ENCODE measurements around the gene SIPA1L3.

SIPA1L3 gene

GRCh38 chr19:38151242-38151641, 244.2 kb downstream of the SIPA1L3 start:
- H3K4me2 ChIP-seq, result no peak overlapping the region
- no peaks in the 10 kb centered on the region for H3K4me1 ChIP-seq
- H3K9me3 ChIP-seq, result no peaks in the 10 kb centered on the region
- no peak overlapping the region for H3K9ac ChIP-seq
- H3K27me3 ChIP-seq, result no peaks in the 10 kb centered on the region
- peaks cover 75% of the 10 kb centered on the region for H3K36me3 ChIP-seq
- H3K4me3 ChIP-seq, result no peak overlapping the region
- H4K20me1 ChIP-seq, result no peaks in the 10 kb centered on the region
- H3K27ac ChIP-seq, result no peak overlapping the region
- no peak for TF ChIP-seq Cebpa-rat (IDR thresholded peaks at IDR 0.05)

GRCh38 chr19:38152461-38153379, 245.7 kb downstream of the SIPA1L3 start:
- H3K4me1 ChIP-seq, result no peaks in the 10 kb centered on the region
- H3K27me3 ChIP-seq, result no peaks in the 10 kb centered on the region
- H4K20me1 ChIP-seq, result no peaks in the 10 kb centered on the region
- H3K9me3 ChIP-seq, result no peaks in the 10 kb centered on the region
- H3K4me2 ChIP-seq, result no peak overlapping the region
- no peak for TF ChIP-seq Cebpa-rat (IDR thresholded peaks at IDR 0.05)
- peaks cover 83% of the 10 kb centered on the region for H3K36me3 ChIP-seq
- H3K27ac ChIP-seq, result no peak overlapping the region
- H3K4me3 ChIP-seq, result no peak overlapping the region
- no peak overlapping the region for H3K9ac ChIP-seq

GRCh38 chr19:38155453-38155852, 248.4 kb downstream of the SIPA1L3 start:
- no peak overlapping the region for H3K9ac ChIP-seq
- H4K20me1 ChIP-seq, result no peaks in the 10 kb centered on the region
- H3K36me3 ChIP-seq, result peaks cover 84% of the 10 kb centered on the region
- TF ChIP-seq Cebpa-rat (IDR thresholded peaks at IDR 0.05), result no peak
- no peak overlapping the region for H3K27ac ChIP-seq
- no peaks in the 10 kb centered on the region for H3K9me3 ChIP-seq
- H3K4me1 ChIP-seq, result no peaks in the 10 kb centered on the region
- H3K4me2 ChIP-seq, result no peak overlapping the region
- no peak overlapping the region for H3K4me3 ChIP-seq
- no peaks in the 10 kb centered on the region for H3K27me3 ChIP-seq

- no peak for TF ChIP-seq Cebpa-rat (IDR thresholded peaks at IDR 0.05)
- H3K27me3 ChIP-seq, result no peaks in the 10 kb centered on the region
- no peak overlapping the region for H3K27ac ChIP-seq
- H3K4me2 ChIP-seq, result no peak overlapping the region
- H3K4me1 ChIP-seq, result no peaks in the 10 kb centered on the region
- H3K4me3 ChIP-seq, result no peak overlapping the region
- H3K9ac ChIP-seq, result no peak overlapping the region
- no peaks in the 10 kb centered on the region for H4K20me1 ChIP-seq
- peaks cover 86% of the 10 kb centered on the region for H3K36me3 ChIP-seq
- H3K9me3 ChIP-seq, result peaks cover 15% of the 10 kb centered on the region
Measured at GRCh38 chr19:38158730-38159129, 251.7 kb downstream of the SIPA1L3 start.

GRCh38 chr19:38162094-38162493, 255.1 kb downstream of the SIPA1L3 start:
- Histone ChIP-seq H3K9me3 (peaks cover 15% of the 10 kb centered on the region), H3K36me3 (peaks cover 92% of the 10 kb centered on the region), H3K27me3 (no peaks in the 10 kb centered on the region), H4K20me1 (no peaks in the 10 kb centered on the region), H3K27ac (no peak overlapping the region), H3K9ac (no peak overlapping the region), H3K4me2 (no peak overlapping the region), H3K4me3 (0 out of 2 replicates have a peak overlapping the region, but pooled peaks have one; percentile 9), H3K4me1 (no peaks in the 10 kb centered on the region)
- no peak for TF ChIP-seq Cebpa-rat (IDR thresholded peaks at IDR 0.05)

GRCh38 chr19:38162632-38163031, 255.6 kb downstream of the SIPA1L3 start:
- H4K20me1 ChIP-seq, result no peaks in the 10 kb centered on the region
- H3K9ac ChIP-seq, result no peak overlapping the region
- no peak overlapping the region for H3K4me2 ChIP-seq
- no peaks in the 10 kb centered on the region for H3K27me3 ChIP-seq
- H3K4me1 ChIP-seq, result no peaks in the 10 kb centered on the region
- H3K4me3 ChIP-seq, result 0 out of 2 replicates have a peak overlapping the region, but pooled peaks have one; percentile 9
- H3K9me3 ChIP-seq, result peaks cover 15% of the 10 kb centered on the region
- TF ChIP-seq Cebpa-rat (IDR thresholded peaks at IDR 0.05), result no peak
- H3K36me3 ChIP-seq, result peaks cover 90% of the 10 kb centered on the region
- H3K27ac ChIP-seq, result no peak overlapping the region

- Histone ChIP-seq H3K4me2 (no peak overlapping the region), H3K27ac (no peak overlapping the region), H3K9me3 (peaks cover 15% of the 10 kb centered on the region), H4K20me1 (no peaks in the 10 kb centered on the region), H3K4me1 (no peaks in the 10 kb centered on the region), H3K4me3 (no peak overlapping the region), H3K36me3 (peaks cover 91% of the 10 kb centered on the region), H3K9ac (no peak overlapping the region), H3K27me3 (no peaks in the 10 kb centered on the region)
- TF ChIP-seq Cebpa-rat (IDR thresholded peaks at IDR 0.05), result no peak
Measured at GRCh38 chr19:38163419-38164290, 256.6 kb downstream of the SIPA1L3 start.

GRCh38 chr19:38164526-38164925, 257.5 kb downstream of the SIPA1L3 start:
- no peak overlapping the region for H3K4me2 ChIP-seq
- no peaks in the 10 kb centered on the region for H3K27me3 ChIP-seq
- peaks cover 15% of the 10 kb centered on the region for H3K9me3 ChIP-seq
- H3K4me1 ChIP-seq, result no peaks in the 10 kb centered on the region
- no peak overlapping the region for H3K4me3 ChIP-seq
- TF ChIP-seq Cebpa-rat (IDR thresholded peaks at IDR 0.05), result no peak
- H3K27ac ChIP-seq, result no peak overlapping the region
- H4K20me1 ChIP-seq, result no peaks in the 10 kb centered on the region
- H3K9ac ChIP-seq, result no peak overlapping the region
- H3K36me3 ChIP-seq, result peaks cover 90% of the 10 kb centered on the region

GRCh38 chr19:38165335-38165734, 258.3 kb downstream of the SIPA1L3 start:
- Histone ChIP-seq H3K9ac (no peak overlapping the region), H4K20me1 (no peaks in the 10 kb centered on the region), H3K4me3 (no peak overlapping the region), H3K27me3 (no peaks in the 10 kb centered on the region), H3K9me3 (peaks cover 15% of the 10 kb centered on the region), H3K4me1 (no peaks in the 10 kb centered on the region), H3K27ac (no peak overlapping the region), H3K4me2 (no peak overlapping the region), H3K36me3 (peaks cover 85% of the 10 kb centered on the region)
- no peak for TF ChIP-seq Cebpa-rat (IDR thresholded peaks at IDR 0.05)

GRCh38 chr19:38168637-38169036, 261.6 kb downstream of the SIPA1L3 start:
- Histone ChIP-seq H3K4me3 (no peak overlapping the region), H3K9ac (no peak overlapping the region), H3K27me3 (no peaks in the 10 kb centered on the region), H3K9me3 (no peaks in the 10 kb centered on the region), H4K20me1 (no peaks in the 10 kb centered on the region; the same call in 1 of the 2 replicates), H3K4me2 (no peak overlapping the region), H3K27ac (no peak overlapping the region), H3K4me1 (no peaks in the 10 kb centered on the region), H3K36me3 (peaks cover 58% of the 10 kb centered on the region)
- no peak for TF ChIP-seq Cebpa-rat (IDR thresholded peaks at IDR 0.05)

All from BLaER1 (cell line).